Measurements from ENCODE around the gene UBXN7.

DNA sequence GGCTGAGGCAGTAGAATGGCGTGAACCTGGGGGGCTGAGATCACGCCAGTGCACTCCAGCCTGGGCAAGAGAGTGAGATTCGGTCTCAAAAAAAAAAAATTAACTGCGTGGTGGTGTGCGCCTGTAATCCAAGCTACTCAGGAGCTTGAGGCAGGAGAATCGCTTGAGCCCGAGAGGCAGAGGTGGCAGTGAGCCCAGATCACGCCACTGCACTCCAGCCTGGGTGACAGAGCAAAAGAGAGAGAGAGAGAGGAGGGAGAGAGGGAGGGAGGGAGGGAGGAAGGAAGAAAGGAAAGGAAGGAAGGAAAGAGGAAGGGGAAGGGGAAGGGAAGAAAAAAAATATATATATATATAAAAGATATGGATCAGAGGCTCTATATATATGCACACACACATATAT lies 100.1 kb downstream of the UBXN7 start:
- TF ChIP-seq EZH2 (IDR thresholded peaks at IDR 0.05; ENCODE audit: low read length, unreplicated experiment) (no peak), EZH2phosphoT487 (IDR thresholded peaks at IDR 0.05; ENCODE audit: borderline replicate concordance, low read length) (no peak)
- TF ChIP-seq, protein P1, sequence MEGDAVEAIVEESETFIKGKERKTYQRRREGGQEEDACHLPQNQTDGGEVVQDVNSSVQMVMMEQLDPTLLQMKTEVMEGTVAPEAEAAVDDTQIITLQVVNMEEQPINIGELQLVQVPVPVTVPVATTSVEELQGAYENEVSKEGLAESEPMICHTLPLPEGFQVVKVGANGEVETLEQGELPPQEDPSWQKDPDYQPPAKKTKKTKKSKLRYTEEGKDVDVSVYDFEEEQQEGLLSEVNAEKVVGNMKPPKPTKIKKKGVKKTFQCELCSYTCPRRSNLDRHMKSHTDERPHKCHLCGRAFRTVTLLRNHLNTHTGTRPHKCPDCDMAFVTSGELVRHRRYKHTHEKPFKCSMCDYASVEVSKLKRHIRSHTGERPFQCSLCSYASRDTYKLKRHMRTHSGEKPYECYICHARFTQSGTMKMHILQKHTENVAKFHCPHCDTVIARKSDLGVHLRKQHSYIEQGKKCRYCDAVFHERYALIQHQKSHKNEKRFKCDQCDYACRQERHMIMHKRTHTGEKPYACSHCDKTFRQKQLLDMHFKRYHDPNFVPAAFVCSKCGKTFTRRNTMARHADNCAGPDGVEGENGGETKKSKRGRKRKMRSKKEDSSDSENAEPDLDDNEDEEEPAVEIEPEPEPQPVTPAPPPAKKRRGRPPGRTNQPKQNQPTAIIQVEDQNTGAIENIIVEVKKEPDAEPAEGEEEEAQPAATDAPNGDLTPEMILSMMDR (conservative IDR thresholded peaks at IDR 0.05; ENCODE audit: low read depth, low read length) = no peak

Data from PC-3 (cell line).